Neural crest cell (in vitro differentiated cells): Measurements from ENCODE around the gene CREB3L2. TPM values are rescaled to one million over a fixed set of nuclear protein-coding genes. Genes with fewer than 3 reads are reported as not detected.

ENCODE experiments used
- DNase-seq: peaks from one replicate; pipeline ENCODE4 v3.0.0; 2021; ENCODE audit warnings: low read depth, mixed read lengths, low spot score
- H3K27ac Mint-ChIP-seq: one replicate; pipeline ENCODE4 v1.8.0; 2021; ENCODE audit warnings: mild to moderate bottlenecking, mixed read lengths; ENCODE audit not compliant: unreplicated experiment
- H3K27me3 Mint-ChIP-seq: 2 replicates; pipeline ENCODE4 v1.8.0; 2021; ENCODE audit warnings: low read depth, mild to moderate bottlenecking, mixed read lengths
- H3K36me3 Mint-ChIP-seq: 2 replicates; pipeline ENCODE4 v1.8.0; 2021; ENCODE audit warnings: low read depth, mild to moderate bottlenecking, mixed read lengths
- H3K4me1 Mint-ChIP-seq: 2 replicates; pipeline ENCODE4 v1.8.0; 2021; ENCODE audit warnings: mixed read lengths
- H3K4me3 Mint-ChIP-seq: one replicate; pipeline ENCODE4 v1.8.0; 2021; ENCODE audit warnings: mild to moderate bottlenecking, mixed read lengths
- H3K9me3 Mint-ChIP-seq: 2 replicates; pipeline ENCODE4 v1.8.0; 2021; ENCODE audit warnings: mixed read lengths
- total RNA-seq: library from RNA; stranded (reverse); gene quantifications from 2 replicates; pipeline ENCODE4 v1.2.1, GENCODE V29; 2021
- TF ChIP-seq, protein P1 (sequence below): fragments of 200-600 bp; sonication (generic); conservative IDR thresholded peaks from 2 replicates; pipeline ENCODE4 v1.5.0; 2021; ENCODE audit warnings: antibody characterized with exemption, mild to moderate bottlenecking

Gene CREB3L2
- total RNA-seq, 1 donor from 2014 or later = 51.9 TPM

DNA sequence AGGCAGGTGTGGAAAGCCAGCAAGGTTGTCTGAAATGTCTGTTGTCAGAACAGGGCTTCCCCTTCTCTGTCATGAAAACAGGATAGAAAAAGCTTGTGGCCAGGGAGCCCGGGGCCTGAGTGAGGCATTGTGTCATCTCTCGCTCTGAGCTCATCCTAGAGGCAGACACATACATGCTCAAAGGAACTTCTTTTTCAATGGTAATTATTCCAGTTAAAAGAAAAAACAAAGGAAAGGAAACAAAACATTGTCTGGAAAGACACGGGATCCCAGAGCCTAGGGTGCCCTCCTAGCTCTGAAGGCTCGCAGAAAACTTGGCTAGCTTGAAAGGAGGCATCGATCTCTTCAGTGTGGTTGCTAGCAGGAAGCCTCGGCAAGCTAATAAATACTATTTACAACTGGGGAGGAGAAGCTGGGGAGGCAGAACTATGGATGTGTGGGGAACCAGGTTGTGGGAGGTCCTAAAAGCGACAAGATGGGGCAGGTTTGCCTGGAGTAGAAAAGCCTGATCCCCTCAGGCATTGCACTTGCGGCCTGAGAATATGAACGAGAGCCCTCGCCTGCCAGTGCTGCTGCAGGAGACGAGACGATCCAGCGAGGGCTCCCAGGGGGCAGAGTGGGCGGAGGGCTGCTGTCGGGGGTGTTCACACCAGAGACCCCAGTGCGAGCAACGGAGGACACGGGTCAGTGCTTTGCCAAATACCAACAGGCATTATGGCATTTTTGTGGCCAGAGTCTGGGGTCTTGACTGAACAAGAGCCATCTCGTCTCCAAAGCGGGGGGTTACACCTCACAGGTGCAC lies 122.3 kb downstream of the CREB3L2 start:
- TF ChIP-seq, protein P1, sequence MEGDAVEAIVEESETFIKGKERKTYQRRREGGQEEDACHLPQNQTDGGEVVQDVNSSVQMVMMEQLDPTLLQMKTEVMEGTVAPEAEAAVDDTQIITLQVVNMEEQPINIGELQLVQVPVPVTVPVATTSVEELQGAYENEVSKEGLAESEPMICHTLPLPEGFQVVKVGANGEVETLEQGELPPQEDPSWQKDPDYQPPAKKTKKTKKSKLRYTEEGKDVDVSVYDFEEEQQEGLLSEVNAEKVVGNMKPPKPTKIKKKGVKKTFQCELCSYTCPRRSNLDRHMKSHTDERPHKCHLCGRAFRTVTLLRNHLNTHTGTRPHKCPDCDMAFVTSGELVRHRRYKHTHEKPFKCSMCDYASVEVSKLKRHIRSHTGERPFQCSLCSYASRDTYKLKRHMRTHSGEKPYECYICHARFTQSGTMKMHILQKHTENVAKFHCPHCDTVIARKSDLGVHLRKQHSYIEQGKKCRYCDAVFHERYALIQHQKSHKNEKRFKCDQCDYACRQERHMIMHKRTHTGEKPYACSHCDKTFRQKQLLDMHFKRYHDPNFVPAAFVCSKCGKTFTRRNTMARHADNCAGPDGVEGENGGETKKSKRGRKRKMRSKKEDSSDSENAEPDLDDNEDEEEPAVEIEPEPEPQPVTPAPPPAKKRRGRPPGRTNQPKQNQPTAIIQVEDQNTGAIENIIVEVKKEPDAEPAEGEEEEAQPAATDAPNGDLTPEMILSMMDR = no peak
- peak overlapping the region; percentile 7 for H3K4me3 Mint-ChIP-seq

DNA sequence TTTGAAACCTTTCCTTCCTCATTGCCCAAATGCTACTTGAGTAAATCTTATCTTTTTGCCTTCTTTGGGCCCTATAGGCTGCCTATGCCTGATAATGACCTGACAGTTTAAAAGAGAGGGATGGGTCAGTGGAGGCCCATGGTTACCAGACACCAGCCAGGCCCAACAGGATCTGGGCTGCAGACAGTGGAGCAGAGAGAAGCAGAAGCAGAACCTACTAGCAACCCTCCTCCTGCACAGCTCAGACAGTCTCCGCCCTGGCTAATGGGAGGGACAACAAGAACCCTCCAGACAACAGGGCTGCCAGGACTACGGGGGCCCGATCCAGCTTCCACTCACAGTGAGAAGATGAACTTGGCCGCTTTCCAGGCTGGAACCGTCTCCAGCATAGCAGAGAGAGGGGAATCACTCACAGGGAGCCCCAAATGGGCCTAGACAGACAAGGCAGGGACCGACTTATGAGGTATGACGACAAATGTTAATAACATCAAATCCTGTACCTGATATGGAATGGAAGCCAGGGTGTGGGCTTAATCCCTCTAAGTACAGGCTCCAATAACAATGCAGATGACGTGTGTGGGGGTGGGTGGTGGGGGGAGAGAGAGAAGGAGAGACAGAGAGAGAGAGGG lies 123.4 kb downstream of the CREB3L2 start:
- peak overlapping the region; percentile 11 for H3K4me3 Mint-ChIP-seq
- peaks cover 41% of the 10 kb centered on the region for H3K4me1 Mint-ChIP-seq
- no peak for DNase-seq
- H3K27ac Mint-ChIP-seq = no peak overlapping the region
- no peaks in the 10 kb centered on the region for H3K27me3 Mint-ChIP-seq
- peaks cover 2% of the 10 kb centered on the region for H3K9me3 Mint-ChIP-seq
- peaks cover 57% of the 10 kb centered on the region for H3K36me3 Mint-ChIP-seq
- TF ChIP-seq, protein P1 = no peak

More for the DNA sequence above, 122.3 kb downstream of the CREB3L2 start:
- H3K4me1 Mint-ChIP-seq = peaks cover 35% of the 10 kb centered on the region
- peaks cover 58% of the 10 kb centered on the region for H3K36me3 Mint-ChIP-seq
- H3K27ac Mint-ChIP-seq = peak overlapping the region; percentile 32
- H3K9me3 Mint-ChIP-seq = peaks cover 2% of the 10 kb centered on the region
- DNase-seq = no peak
- no peaks in the 10 kb centered on the region for H3K27me3 Mint-ChIP-seq

DNA sequence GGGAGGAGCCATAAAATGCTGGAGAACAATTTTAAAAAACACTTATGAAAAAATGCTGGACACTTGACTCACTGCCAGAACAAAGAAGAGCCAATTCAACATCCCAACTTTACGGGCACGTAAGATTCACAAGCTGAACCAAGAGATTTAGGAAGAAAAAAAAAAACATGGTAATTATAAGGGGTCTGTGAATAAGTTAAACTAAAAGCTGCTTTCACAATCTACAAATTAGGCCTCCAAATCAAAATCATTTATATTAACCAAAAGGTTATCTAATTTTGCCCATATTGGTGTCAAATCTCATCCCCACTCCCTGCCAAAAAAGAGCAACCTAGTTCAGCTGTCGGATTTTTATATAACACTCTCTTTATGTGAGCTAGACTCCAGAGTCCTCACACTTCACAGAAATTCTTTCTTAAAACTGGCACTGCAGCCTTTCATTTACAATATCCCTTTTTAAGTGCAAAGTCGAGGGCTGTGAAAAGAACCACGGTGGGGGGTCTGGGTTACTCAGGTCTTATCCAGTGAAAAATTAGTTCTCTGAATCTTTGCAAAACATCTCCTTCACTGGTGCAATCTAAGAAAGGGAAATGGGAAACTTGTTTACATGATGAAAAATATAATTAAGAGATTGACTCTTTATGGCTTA lies 124.7 kb downstream of the CREB3L2 start:
- Mint-ChIP-seq H3K27me3 (no peaks in the 10 kb centered on the region), H3K4me3 (no peak overlapping the region), H3K9me3 (peaks cover 2% of the 10 kb centered on the region), H3K27ac (no peak overlapping the region), H3K36me3 (peaks cover 54% of the 10 kb centered on the region), H3K4me1 (peaks cover 41% of the 10 kb centered on the region)
- TF ChIP-seq, protein P1 = no peak
- no peak for DNase-seq

DNA sequence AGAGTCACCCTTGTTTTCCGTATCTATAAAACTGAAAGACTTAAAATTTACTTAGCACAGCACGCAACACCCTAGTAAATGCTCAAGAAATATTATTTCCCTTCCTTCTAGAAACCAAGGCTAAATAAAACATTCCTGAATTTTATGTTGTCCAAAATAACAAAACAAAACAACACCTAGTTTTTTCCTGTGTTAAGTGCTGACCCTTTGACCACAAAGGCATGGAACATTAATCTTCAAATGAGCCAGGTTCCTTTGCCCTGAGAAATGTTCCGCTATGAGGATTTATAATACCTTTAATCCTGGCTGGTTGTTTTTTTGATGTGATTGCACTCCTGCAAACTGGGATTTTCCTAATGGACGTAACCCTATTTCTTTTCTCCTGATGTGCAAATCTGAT lies 126.1 kb downstream of the CREB3L2 start:
- peaks cover 41% of the 10 kb centered on the region for H3K4me1 Mint-ChIP-seq
- peaks cover 53% of the 10 kb centered on the region for H3K36me3 Mint-ChIP-seq
- no peak for DNase-seq
- no peak overlapping the region for H3K27ac Mint-ChIP-seq
- no peaks in the 10 kb centered on the region for H3K9me3 Mint-ChIP-seq
- H3K4me3 Mint-ChIP-seq = no peak overlapping the region
- H3K27me3 Mint-ChIP-seq = no peaks in the 10 kb centered on the region
- TF ChIP-seq, protein P1 = no peak

DNA sequence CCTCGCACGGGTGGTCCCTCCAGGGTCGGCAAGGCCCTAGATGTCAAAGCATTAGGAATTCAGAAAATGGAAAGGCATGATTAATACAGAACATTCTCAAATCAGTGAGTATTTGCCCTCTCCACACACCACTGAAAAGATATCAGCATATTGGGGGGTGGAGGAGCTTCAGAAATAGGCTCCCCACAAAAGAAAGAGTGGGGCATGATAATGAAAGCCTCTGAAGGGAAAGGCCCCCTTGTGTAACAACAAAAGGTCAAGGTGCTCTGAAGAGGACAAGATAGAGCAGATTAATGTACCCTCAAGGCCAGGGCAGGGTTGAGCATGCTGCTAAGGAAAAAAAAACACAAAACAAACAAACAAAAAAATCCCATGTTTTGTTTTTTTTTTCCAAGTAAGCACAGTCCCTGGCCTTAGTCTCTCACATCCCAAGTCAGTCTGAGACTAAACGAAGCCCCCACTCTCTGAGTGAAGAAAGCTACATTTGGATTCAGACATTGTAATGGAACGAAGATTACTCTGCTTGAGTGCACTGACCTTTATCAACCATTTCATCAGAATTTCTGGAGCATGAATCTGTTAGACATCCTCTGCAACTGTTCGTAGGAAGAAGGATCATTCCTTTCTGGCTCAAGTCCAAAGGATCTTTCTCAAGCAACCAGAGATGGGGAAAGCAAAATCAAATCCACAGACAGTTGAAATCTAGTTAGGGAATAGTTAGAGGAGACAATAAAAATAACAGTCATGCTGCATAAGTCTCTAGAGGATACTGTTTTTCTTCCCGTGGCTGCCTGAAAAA lies 127.7 kb downstream of the CREB3L2 start:
- H3K4me3 Mint-ChIP-seq = no peak overlapping the region

More for the DNA sequence above, 127.7 kb downstream of the CREB3L2 start:
- no peak overlapping the region for H3K27ac Mint-ChIP-seq
- H3K4me1 Mint-ChIP-seq = peaks cover 27% of the 10 kb centered on the region
- peaks cover 46% of the 10 kb centered on the region for H3K36me3 Mint-ChIP-seq
- TF ChIP-seq, protein P1 = no peak
- H3K27me3 Mint-ChIP-seq = no peaks in the 10 kb centered on the region
- H3K9me3 Mint-ChIP-seq = peaks cover 6% of the 10 kb centered on the region
- no peak for DNase-seq
